NCI-H345 treated with DMSO at 0.1 percent for 48 hours (cell line): Measurements from ENCODE around the gene CHRNA4.

Experiments used
- DNase-seq: peaks from one replicate; lab custom pipeline; 2025; ENCODE audit not compliant: unreplicated experiment; lab: John Stamatoyannopoulos, UW

Gene CHRNA4

GRCh38 chr20:63364801-63365585 lies 3.8 kb upstream of the CHRNA4 start:
- no peak for DNase-seq

- no peak for DNase-seq
Measured at GRCh38 chr20:63363981-63364561, 2.9 kb upstream of the CHRNA4 start.

GRCh38 chr20:63363013-63363957 lies 2.1 kb upstream of the CHRNA4 start:
- DNase-seq, result no peak

GRCh38 chr20:63362436-63363009 lies 1.4 kb upstream of the CHRNA4 start:
- no peak for DNase-seq

GRCh38 chr20:63361519-63362435 lies 628 bp upstream of the CHRNA4 start:
- peak; percentile 61 for DNase-seq

GRCh38 chr20:63359937-63360849 lies 956 bp downstream of the CHRNA4 start:
- DNase-seq, result no peak

- no peak for DNase-seq
Measured at GRCh38 chr20:63359164-63359934, 1.8 kb downstream of the CHRNA4 start.

GRCh38 chr20:63357921-63358905 lies 2.9 kb downstream of the CHRNA4 start:
- peak; percentile 95 for DNase-seq

GRCh38 chr20:63356931-63357879 lies 3.9 kb downstream of the CHRNA4 start:
- no peak for DNase-seq

GRCh38 chr20:63356511-63356910 lies 4.6 kb downstream of the CHRNA4 start:
- DNase-seq, result no peak

GRCh38 chr20:63355781-63356295 lies 5.3 kb downstream of the CHRNA4 start:
- no peak for DNase-seq

GRCh38 chr20:63354636-63355350 lies 6.4 kb downstream of the CHRNA4 start:
- no peak for DNase-seq

GRCh38 chr20:63352811-63353221 lies 8.3 kb downstream of the CHRNA4 start:
- DNase-seq, result no peak

- peak; percentile 51 for DNase-seq
Measured at GRCh38 chr20:63351811-63352591, 9.1 kb downstream of the CHRNA4 start.
